Panc1 (cell line): ENCODE results near the gene SRP68.

Source experiments
- CTCF ChIP-seq: fragments of 450-650 bp; IDR thresholded peaks from 2 replicates; pipeline ENCODE4 v1.5.1; 2017; ENCODE audit warnings: mild to moderate bottlenecking
- SIN3A ChIP-seq: IDR thresholded peaks from 2 replicates; pipeline ENCODE4 v1.6.1; 2012; ENCODE audit warnings: low read depth, mild to moderate bottlenecking, low read length, moderate library complexity, borderline replicate concordance; ENCODE audit not compliant: insufficient read depth

- TF ChIP-seq CTCF (no peak), SIN3A (no peak)
Measured at GRCh38 chr17:76104140-76104895, 32.0 kb upstream of the SRP68 start.
